Endothelial cell of umbilical vein (primary cell): ENCODE results near the gene KDM5B. TPM values are rescaled to one million over a fixed set of nuclear protein-coding genes. Genes with fewer than 3 reads are reported as not detected.

Experiments used
- BruUV-seq: library from RNA; stranded (reverse); fragments of 400-500 nt; replicated peaks from 2 replicates; lab custom pipeline; 2021; lab: Mats Ljungman, UMichigan
- CTCF ChIA-PET: fragments of 300-600, 350-600 bp; sonication (Branson Sonifier 250); formaldehyde crosslinking; loops from one replicate; lab custom pipeline; 2021; ENCODE audit warnings: antibody characterized with exemption, inconsistent platforms; lab: Charles Lee
- POLR2A ChIA-PET: fragments of 300-600, 350-600 bp; sonication (Branson Sonifier 250); formaldehyde crosslinking; loops from one replicate; lab custom pipeline; 2021; ENCODE audit warnings: antibody characterized with exemption, inconsistent platforms; lab: Charles Lee
- DNase-seq: peaks from one replicate; pipeline ENCODE4 v3.0.0-alpha.2; 2011; ENCODE audit warnings: low read depth, low spot score
- FAIRE-seq: peaks from 2 replicates; lab custom pipeline; 2011; peaks lifted over from hg19 to GRCh38; lab: Jason Lieb, UNC
- H2AFZ ChIP-seq: 2 replicates; pipeline ENCODE4 v1.6.0; 2012; ENCODE audit warnings: low read depth, low read length, control low read depth, inconsistent platforms
- H3K27ac ChIP-seq: 2 replicates; pipeline ENCODE4 v1.5.1; 2011; ENCODE audit warnings: low read depth, mild to moderate bottlenecking, control low read depth, low read length, moderate library complexity; ENCODE audit not compliant: insufficient read depth
- H3K27me3 ChIP-seq, 2 experiments: 2 replicates each; pipeline versions ENCODE4 v1.6.0 to v1.6.1; 2011; ENCODE audit warnings: low read length in 2 of 2, mixed read lengths in 1 of 2; ENCODE audit not compliant: control insufficient read depth in 2 of 2, insufficient read depth in 2 of 2
- H3K36me3 ChIP-seq, 2 experiments: 2 replicates in 1 of 2; 3 replicates in 1 of 2; pipeline ENCODE4 v1.5.1; 2011; ENCODE audit warnings: low read length in 2 of 2, mild to moderate bottlenecking in 1 of 2, moderate library complexity in 1 of 2; ENCODE audit not compliant: control insufficient read depth in 2 of 2, insufficient read depth in 2 of 2; ENCODE audit errors: extremely low read depth in 1 of 2
- H3K4me1 ChIP-seq: 3 replicates; pipeline ENCODE4 v1.5.1; 2011; ENCODE audit warnings: mild to moderate bottlenecking, low read length; ENCODE audit not compliant: control insufficient read depth, insufficient read depth; ENCODE audit errors: extremely low read depth
- H3K4me2 ChIP-seq: 2 replicates; pipeline ENCODE4 v1.6.1; 2011; ENCODE audit warnings: low read length, control low read depth, mixed read lengths; ENCODE audit not compliant: insufficient read depth
- H3K4me3 ChIP-seq, 3 experiments: fragments of 200-600 bp in 1 of 3; sonication (generic), shearing (Covaris generic) in 1 of 3; replicated peaks in 1 of 3; 2 replicates each; pipeline ENCODE4 v1.5.1; 2011 to 2016; ENCODE audit warnings: control low read depth in 3 of 3, low read length in 3 of 3, mild to moderate bottlenecking in 2 of 3, inconsistent platforms in 1 of 3, low read depth in 1 of 3, moderate library complexity in 1 of 3; ENCODE audit not compliant: insufficient read depth in 1 of 3
- H3K79me2 ChIP-seq: 2 replicates; pipeline ENCODE4 v1.6.0; 2012; ENCODE audit warnings: low read length, inconsistent platforms; ENCODE audit not compliant: control insufficient read depth, insufficient read depth
- H3K9ac ChIP-seq: replicated peaks from 2 replicates; pipeline ENCODE3; 2011; ENCODE audit warnings: low read length, control low read depth; ENCODE audit not compliant: insufficient read depth; ENCODE audit errors: extremely low read depth
- H3K9me1 ChIP-seq: replicated peaks from 3 replicates; pipeline ENCODE4 v1.6.0; 2011; ENCODE audit warnings: mild to moderate bottlenecking, low read length; ENCODE audit not compliant: control insufficient read depth, insufficient read depth; ENCODE audit errors: extremely low read depth
- H3K9me3 ChIP-seq: replicated peaks from 2 replicates; pipeline ENCODE4 v1.5.1; 2012; ENCODE audit warnings: low read length, inconsistent platforms; ENCODE audit not compliant: control insufficient read depth, insufficient read depth
- H4K20me1 ChIP-seq: replicated peaks from 2 replicates; pipeline ENCODE3; 2011; ENCODE audit warnings: mild to moderate bottlenecking, low read length; ENCODE audit not compliant: control insufficient read depth, insufficient read depth; ENCODE audit errors: extremely low read depth
- EZH2 ChIP-seq: IDR thresholded peaks from 2 replicates; pipeline ENCODE4 v1.6.1; 2012; ENCODE audit warnings: borderline replicate concordance, low read depth, mild to moderate bottlenecking, moderate library complexity, low read length, inconsistent platforms; ENCODE audit not compliant: severe bottlenecking
- FOS ChIP-seq: IDR thresholded peaks from 2 replicates; pipeline ENCODE4 v1.6.1; 2011; ENCODE audit warnings: mild to moderate bottlenecking, low read length, moderate library complexity, borderline replicate concordance; ENCODE audit not compliant: insufficient read depth
- GATA2 ChIP-seq: IDR thresholded peaks from 2 replicates; pipeline ENCODE4 v1.7.0; 2011; ENCODE audit warnings: low read depth, mild to moderate bottlenecking, moderate library complexity, mixed read lengths, low read length; ENCODE audit not compliant: insufficient read length, insufficient read depth
- JUN ChIP-seq: IDR thresholded peaks from 2 replicates; pipeline ENCODE4 v1.6.1; 2011; ENCODE audit warnings: borderline replicate concordance, low read depth; ENCODE audit not compliant: insufficient read length, insufficient read depth
- MAX ChIP-seq: IDR thresholded peaks from 2 replicates; pipeline ENCODE4 v1.6.1; 2011; ENCODE audit not compliant: insufficient read depth, insufficient read length
- MYC ChIP-seq: IDR thresholded peaks from one replicate; pipeline ENCODE4 v1.6.1; 2011; ENCODE audit warnings: mild to moderate bottlenecking, low read depth, low read length
- POLR2A ChIP-seq: IDR thresholded peaks from 2 replicates; pipeline ENCODE4 v1.6.1; 2012; ENCODE audit warnings: low read depth, mild to moderate bottlenecking, control low read depth, low read length
- POLR2AphosphoS5 ChIP-seq: IDR thresholded peaks from 2 replicates; pipeline ENCODE4 v1.6.1; 2012; ENCODE audit warnings: low read depth, mild to moderate bottlenecking, control low read depth, low read length, moderate library complexity; ENCODE audit not compliant: insufficient read depth
- dilution Hi-C: fragments of 300-500 bp; cut with MboI; formaldehyde crosslinking; loops from one replicate; pipeline ENCODE4 v1.15.0; 2019; ENCODE audit warnings: low sequenced_read_pairs; ENCODE audit not compliant: extremely low pct_ligation_motif_present
- intact Hi-C: fragments of 100-400 bp; cut with micrococcal nuclease; formaldehyde crosslinking; loops from one replicate; pipeline ENCODE4 v1.10.0; 2022
- polyA plus RNA-seq, 4 experiments: library from polyadenylated mRNA; depleted of rRNA in 3 of 4; stranded (reverse) in 3 of 4; unstranded in 1 of 4; fragments of >200 nt; gene quantifications; 2 replicates each; pipeline versions ENCODE4 v1.2.1 to v1.2.3, GENCODE V29; 2011 to 2012; ENCODE audit warnings: missing spikeins in 1 of 4
- total RNA-seq: library from RNA; stranded (reverse); gene quantifications from 2 replicates; pipeline ENCODE4 v1.2.3, GENCODE V29; 2021
- TF ChIP-seq, protein P1 (sequence below), 2 donors: IDR thresholded peaks; 1 replicate in 1 of 2; 2 replicates in 1 of 2; pipeline ENCODE4 v1.5.1; 2011; ENCODE audit warnings: low read length in 2 of 2, mild to moderate bottlenecking in 2 of 2, moderate library complexity in 2 of 2, control low read depth in 1 of 2, inconsistent platforms in 1 of 2, low read depth in 1 of 2; ENCODE audit not compliant: insufficient read depth in 1 of 2; ENCODE audit errors: extremely low read depth in 1 of 2

The KDM5B gene
- total and polyA plus RNA-seq, 2 donors (not counting 3 experiments of a cell fraction or from before 2014, with no cell fraction given) = 25.2 to 65.5 TPM

- FAIRE-seq = no peak
- Histone ChIP-seq H3K4me2 (no peak overlapping the region), H4K20me1 (no peaks in the 10 kb centered on the region), H3K27ac (no peak overlapping the region), H3K4me3 (no peak overlapping the region), H3K9me3 (no peaks in the 10 kb centered on the region), H3K27me3 (peaks cover 7 to 18% of the 10 kb centered on the region in 2 experiments), H3K9me1 (no peaks in the 10 kb centered on the region), H3K9ac (no peak overlapping the region), H3K36me3 (no peaks in the 10 kb centered on the region), H3K79me2 (no peaks in the 10 kb centered on the region), H2AFZ (no peak overlapping the region), H3K4me1 (no peaks in the 10 kb centered on the region)
- no TSS peak for BruUV-seq
- CTCF ChIA-PET = interaction anchor here (1.1 kb wide), 2 partner anchors 11 to 763 kb away, joined by 4 to 5 read pairs; no protein-coding TSS in a partner anchor
- DNase-seq = no peak
- POLR2A ChIA-PET = no interaction called here
- TF ChIP-seq, protein P1, sequence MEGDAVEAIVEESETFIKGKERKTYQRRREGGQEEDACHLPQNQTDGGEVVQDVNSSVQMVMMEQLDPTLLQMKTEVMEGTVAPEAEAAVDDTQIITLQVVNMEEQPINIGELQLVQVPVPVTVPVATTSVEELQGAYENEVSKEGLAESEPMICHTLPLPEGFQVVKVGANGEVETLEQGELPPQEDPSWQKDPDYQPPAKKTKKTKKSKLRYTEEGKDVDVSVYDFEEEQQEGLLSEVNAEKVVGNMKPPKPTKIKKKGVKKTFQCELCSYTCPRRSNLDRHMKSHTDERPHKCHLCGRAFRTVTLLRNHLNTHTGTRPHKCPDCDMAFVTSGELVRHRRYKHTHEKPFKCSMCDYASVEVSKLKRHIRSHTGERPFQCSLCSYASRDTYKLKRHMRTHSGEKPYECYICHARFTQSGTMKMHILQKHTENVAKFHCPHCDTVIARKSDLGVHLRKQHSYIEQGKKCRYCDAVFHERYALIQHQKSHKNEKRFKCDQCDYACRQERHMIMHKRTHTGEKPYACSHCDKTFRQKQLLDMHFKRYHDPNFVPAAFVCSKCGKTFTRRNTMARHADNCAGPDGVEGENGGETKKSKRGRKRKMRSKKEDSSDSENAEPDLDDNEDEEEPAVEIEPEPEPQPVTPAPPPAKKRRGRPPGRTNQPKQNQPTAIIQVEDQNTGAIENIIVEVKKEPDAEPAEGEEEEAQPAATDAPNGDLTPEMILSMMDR (IDR thresholded peaks at IDR 0.05; ENCODE audit: extremely low read depth in 1 of 2, insufficient read depth in 1 of 2, low read depth in 1 of 2, low read length in 2 of 2) = no peak
- no peak for TF ChIP-seq GATA2
- TF ChIP-seq EZH2 = no peak
- TF ChIP-seq FOS = no peak
- TF ChIP-seq MYC = no peak
- no peak for TF ChIP-seq JUN
- no peak for TF ChIP-seq MAX
- no peak for TF ChIP-seq POLR2AphosphoS5
- TF ChIP-seq POLR2A = no peak
- intact Hi-C loops = no loop called here
- dilution Hi-C loops = no loop called here
Observed at GRCh38 chr1:202681736-202682420, 126.3 kb downstream of the KDM5B start.
